Umbilical cord (tissue), 2 donors: ENCODE data around the gene TAPBPL. TPM values are rescaled to one million over a fixed set of nuclear protein-coding genes. Genes with fewer than 3 reads are reported as not detected.
"Not testable (repeated sequence)": the region's sequence is repeated elsewhere in the genome, so short reads cannot be mapped to it uniquely, and the experiment has no call there.

ENCODE experiments used
- DNase-seq: peaks from one replicate; pipeline ENCODE4 v3.0.0-alpha.2; 2015; ENCODE audit warnings: low spot score
- total RNA-seq: library from RNA; depleted of rRNA; stranded (reverse); fragments of >200 nt; gene quantifications from one replicate; pipeline ENCODE4 v1.2.3, GENCODE V29; 2014; ENCODE audit warnings: low replicate concordance; ENCODE audit not compliant: insufficient read depth

Gene TAPBPL
- total RNA-seq = 3.6 TPM

- peak; percentile 94 for DNase-seq
These were observed at the start of gene TAPBPL for GRCh38 chr12:6451348-6452244. Gene TAPBPL (plus strand): TSS chr12:6452042. CDS start chr12:6452249, 207 bp downstream.

GRCh38 chr12:6404390-6404789 is 47.5 kb upstream of the TAPBPL start:
- no peak for DNase-seq

GRCh38 chr12:6405963-6406362 is 45.9 kb upstream of the TAPBPL start:
- DNase-seq = no peak

GRCh38 chr12:6407236-6407954 is 44.4 kb upstream of the TAPBPL start:
- no peak for DNase-seq

GRCh38 chr12:6416596-6416995 is 35.2 kb upstream of the TAPBPL start:
- DNase-seq = no peak

GRCh38 chr12:6418796-6419195 is 33.0 kb upstream of the TAPBPL start:
- no peak for DNase-seq

- no peak for DNase-seq
These were observed 31.5 kb upstream of the TAPBPL start for GRCh38 chr12:6420364-6420763.

GRCh38 chr12:6423267-6424007 is 28.4 kb upstream of the TAPBPL start:
- DNase-seq = peak; percentile 93

- no peak for DNase-seq
These were observed 27.9 kb upstream of the TAPBPL start for GRCh38 chr12:6424008-6424347.

GRCh38 chr12:6424866-6425265 is 27.0 kb upstream of the TAPBPL start:
- DNase-seq = no peak

- DNase-seq = no peak
These were observed 26.0 kb upstream of the TAPBPL start for GRCh38 chr12:6425590-6426531.

- no peak for DNase-seq
These were observed 24.8 kb upstream of the TAPBPL start for GRCh38 chr12:6426882-6427671.

GRCh38 chr12:6427796-6428195 is 24.0 kb upstream of the TAPBPL start:
- DNase-seq = not testable (repeated sequence)

- no peak for DNase-seq
These were observed 23.5 kb upstream of the TAPBPL start for GRCh38 chr12:6428326-6428725.

- peak; percentile 82 for DNase-seq
These were observed 21.5 kb upstream of the TAPBPL start for GRCh38 chr12:6430124-6430989.

GRCh38 chr12:6432991-6433390 is 18.9 kb upstream of the TAPBPL start:
- DNase-seq = no peak

- DNase-seq = no peak
These were observed 17.4 kb upstream of the TAPBPL start for GRCh38 chr12:6434205-6435140.
